GM10266 (cell line): ENCODE measurements around the gene PBX3.

Experiments used
- DNase-seq: peaks from one replicate; pipeline ENCODE4 v3.0.0; 2012; ENCODE audit errors: extremely low spot score
- TF ChIP-seq, protein P1 (sequence below): IDR thresholded peaks from 2 replicates; pipeline ENCODE4 v1.5.1; 2012; ENCODE audit warnings: mild to moderate bottlenecking, low read depth; ENCODE audit not compliant: control insufficient read depth, insufficient read depth; ENCODE audit errors: missing control alignments

PBX3 gene

DNA sequence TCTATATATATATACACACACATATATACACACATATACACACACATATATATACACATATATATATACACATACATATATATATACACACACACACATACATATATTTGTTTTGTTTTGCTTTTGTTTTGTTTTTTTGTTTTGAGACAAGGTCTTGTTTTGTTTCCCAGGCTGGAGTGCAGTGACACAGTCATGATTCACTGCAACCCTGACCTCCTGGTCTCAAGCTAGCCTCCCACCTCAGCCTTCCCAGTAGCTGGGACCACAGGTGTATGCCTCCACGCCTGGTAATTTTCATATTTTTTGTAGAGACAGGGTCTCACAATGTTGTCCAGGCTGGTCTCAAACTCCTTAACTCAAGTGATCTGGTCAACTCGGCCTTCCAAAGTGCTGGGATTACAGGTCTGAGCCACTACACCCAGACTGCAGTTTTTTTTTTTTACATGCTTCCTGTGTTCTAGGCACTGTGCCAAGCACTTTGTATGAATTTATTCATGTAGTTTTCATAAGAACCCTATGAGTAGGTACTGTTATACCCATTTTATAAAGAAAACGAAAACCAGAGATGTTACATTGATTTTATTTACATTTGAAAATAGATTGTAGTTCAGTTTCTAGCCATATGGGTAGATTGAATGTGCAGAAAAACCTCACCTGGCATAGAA is 120.7 kb downstream of the PBX3 start:
- TF ChIP-seq, protein P1, sequence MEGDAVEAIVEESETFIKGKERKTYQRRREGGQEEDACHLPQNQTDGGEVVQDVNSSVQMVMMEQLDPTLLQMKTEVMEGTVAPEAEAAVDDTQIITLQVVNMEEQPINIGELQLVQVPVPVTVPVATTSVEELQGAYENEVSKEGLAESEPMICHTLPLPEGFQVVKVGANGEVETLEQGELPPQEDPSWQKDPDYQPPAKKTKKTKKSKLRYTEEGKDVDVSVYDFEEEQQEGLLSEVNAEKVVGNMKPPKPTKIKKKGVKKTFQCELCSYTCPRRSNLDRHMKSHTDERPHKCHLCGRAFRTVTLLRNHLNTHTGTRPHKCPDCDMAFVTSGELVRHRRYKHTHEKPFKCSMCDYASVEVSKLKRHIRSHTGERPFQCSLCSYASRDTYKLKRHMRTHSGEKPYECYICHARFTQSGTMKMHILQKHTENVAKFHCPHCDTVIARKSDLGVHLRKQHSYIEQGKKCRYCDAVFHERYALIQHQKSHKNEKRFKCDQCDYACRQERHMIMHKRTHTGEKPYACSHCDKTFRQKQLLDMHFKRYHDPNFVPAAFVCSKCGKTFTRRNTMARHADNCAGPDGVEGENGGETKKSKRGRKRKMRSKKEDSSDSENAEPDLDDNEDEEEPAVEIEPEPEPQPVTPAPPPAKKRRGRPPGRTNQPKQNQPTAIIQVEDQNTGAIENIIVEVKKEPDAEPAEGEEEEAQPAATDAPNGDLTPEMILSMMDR: no peak
- DNase-seq: no peak

DNA sequence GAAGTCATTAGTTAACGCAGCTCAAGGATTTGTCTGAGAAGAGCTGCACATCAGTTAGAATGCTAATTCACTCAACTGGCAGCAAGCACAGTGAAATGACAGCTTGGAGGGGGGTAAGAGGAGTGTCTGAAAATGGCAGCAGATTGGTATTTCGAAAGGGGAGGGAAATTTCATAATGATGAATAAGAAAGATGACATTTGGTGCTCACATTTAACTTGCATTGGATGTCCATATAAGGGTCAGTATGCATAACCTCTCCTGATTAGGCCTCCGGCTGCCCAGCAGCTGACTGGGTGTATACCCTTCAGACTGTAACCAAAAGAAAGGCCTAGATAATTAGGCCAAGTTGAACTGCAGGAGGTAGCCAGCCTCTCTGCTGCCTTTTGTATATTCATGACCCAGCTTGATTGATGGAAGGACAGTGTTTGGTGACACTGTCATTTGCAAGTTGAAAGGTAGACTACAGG is 131.0 kb downstream of the PBX3 start:
- DNase-seq: no peak

DNA sequence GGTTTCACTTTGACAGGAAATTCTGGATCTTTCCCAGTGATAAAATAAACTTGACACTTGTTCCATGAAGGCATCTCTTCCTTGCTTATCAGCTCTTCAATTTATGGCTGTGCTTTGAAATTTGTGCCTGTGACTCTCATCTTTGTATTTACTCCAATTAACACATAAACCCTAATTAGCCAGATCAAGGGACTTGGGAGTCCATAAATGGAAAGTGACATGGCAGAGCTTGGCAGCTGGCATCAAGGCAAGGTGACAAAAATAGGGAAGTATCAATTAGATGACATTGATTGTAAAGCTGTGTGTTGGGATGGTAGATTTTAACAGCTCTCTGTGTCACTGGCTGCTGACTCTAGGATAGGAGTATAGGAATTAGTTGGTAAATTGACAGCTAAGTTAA is 133.9 kb downstream of the PBX3 start:
- TF ChIP-seq, protein P1: no peak
- DNase-seq: no peak

More for the DNA sequence above, 131.0 kb downstream of the PBX3 start:
- TF ChIP-seq, protein P1: no peak

DNA sequence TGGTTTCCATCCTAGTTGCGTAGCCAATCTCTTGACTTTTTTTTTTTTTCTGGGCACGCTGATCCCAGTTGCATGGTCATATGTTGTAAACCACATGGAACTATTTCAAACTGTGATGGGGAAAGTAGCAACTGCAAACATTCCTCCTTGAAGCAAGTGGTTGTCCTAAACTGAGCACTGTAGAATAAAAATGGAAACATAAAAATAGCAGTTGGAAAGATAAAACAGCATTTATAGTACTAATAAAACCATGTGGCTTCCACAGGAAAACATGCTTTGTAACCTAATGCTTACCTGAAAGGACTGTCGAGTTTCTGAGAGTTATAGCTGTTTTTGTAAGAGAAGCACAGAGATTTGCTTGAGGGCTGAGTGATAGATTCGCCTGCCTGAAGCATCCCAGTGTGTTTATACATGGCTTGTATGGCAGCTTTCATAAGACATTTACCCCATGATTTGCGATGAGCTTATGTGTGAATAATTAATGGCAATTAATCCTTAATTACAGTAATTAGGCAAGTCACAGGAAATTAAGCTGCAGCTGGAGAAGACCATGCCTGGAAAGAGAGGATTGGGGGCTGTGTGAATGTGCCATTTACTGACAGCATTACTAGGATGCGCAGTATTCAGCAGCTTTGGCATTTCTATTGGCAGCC is 136.5 kb downstream of the PBX3 start:
- TF ChIP-seq, protein P1: no peak

DNA sequence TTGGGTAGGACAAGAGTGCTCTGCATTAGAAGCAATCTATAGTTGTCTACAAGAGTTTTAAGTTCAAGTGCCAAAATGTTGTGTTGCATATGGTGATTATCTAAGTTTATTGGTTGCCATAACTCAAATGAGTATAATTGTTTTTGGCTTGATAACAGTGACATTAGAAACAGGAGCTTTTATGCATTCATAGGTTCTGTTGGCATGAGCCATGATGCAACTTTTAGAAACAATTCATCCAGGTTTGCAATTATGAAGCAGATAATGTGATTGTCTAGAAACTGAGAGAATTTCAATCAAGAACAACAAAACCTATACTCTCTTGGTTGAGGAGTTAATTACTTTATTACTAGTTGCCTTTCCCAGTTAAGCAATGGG is 137.0 kb downstream of the PBX3 start:
- no peak for DNase-seq
- TF ChIP-seq, protein P1: no peak

More for the DNA sequence above, 136.5 kb downstream of the PBX3 start:
- DNase-seq: no peak

DNA sequence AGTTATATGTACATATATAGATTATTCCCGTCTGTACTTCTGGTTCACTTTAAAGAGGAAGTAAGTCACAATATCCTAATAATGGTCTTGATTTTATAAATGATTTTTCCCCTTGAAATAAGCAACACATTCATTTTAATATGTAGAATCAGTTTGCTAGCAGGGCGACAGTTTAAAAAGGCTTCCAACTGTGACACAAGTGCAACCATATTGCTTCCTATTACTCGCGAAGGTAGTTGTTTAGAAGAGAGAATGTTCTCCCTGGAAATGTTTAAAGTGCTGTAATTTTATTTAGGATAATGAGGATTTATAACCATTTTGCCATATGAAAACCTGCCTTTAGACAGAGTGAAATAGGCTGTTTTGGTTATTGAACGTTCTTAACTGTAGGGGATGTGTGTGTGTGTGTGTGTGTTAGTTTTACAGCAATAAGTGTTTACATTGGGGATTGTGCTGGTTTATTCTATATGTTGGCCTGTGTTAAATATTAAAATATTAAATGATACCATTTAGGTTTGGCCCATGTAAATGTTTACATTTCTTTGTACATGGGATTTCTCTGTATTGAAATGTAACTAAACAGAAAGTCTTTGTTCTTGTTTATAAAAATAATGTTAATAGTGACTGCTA is 138.3 kb downstream of the PBX3 start:
- TF ChIP-seq, protein P1: no peak
- no peak for DNase-seq

DNA sequence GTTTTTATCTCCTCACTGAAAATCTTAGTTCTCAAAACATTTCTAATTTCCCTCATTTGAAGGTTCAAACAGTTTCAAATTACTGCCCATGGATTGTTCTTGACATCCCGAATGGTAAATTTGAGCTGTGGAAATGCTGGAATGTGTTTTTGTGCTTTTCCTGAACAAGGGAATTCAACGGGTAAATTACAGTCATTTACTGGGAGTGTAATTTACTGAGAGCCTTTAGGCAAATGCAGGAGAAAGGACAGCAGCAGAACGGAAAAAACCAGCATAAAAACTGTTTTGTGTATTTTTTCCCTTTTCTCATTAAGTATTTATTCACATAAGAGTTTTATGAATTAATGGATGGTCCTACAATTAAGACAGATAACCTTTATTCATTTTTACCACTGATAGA is 139.2 kb downstream of the PBX3 start:
- no peak for DNase-seq
- TF ChIP-seq, protein P1: no peak
